K562 (cell line): ENCODE data around the gene LPXN. TPM values are rescaled to one million over a fixed set of nuclear protein-coding genes. Genes with fewer than 3 reads are reported as not detected.

Experiments
- CSDE1 ChIP-seq, 2 experiments: fragments of 450-650 bp; IDR thresholded peaks; 2 replicates each; pipeline ENCODE4 v1.6.1; 2016; ENCODE audit warnings: mild to moderate bottlenecking in 1 of 2
- CTBP1 ChIP-seq: fragments of 450-650 bp; IDR thresholded peaks from 2 replicates; pipeline ENCODE4 v1.6.1; 2016; ENCODE audit warnings: borderline replicate concordance
- HOMEZ ChIP-seq: fragments of 250-450 bp; sonication (Bioruptor Pico); IDR thresholded peaks from 2 replicates; pipeline ENCODE4 v1.4.0; 2020; ENCODE audit warnings: mild to moderate bottlenecking, moderate library complexity
- ILK ChIP-seq: fragments of 450-650 bp; IDR thresholded peaks from 2 replicates; pipeline ENCODE4 v1.6.1; 2016; ENCODE audit warnings: missing genetic modification characterization, low read depth, mild to moderate bottlenecking, missing compliant biosample characterization, moderate library complexity, borderline replicate concordance
- KDM4B ChIP-seq, 2 experiments: fragments of 450-650 bp in 1 of 2; sonication (generic) in 1 of 2; IDR thresholded peaks; 2 replicates each; pipeline ENCODE4 v1.6.1; 2016 to 2017; ENCODE audit warnings: borderline replicate concordance in 2 of 2, antibody characterized with exemption in 1 of 2, low read depth in 1 of 2, mild to moderate bottlenecking in 1 of 2
- LARP7 ChIP-seq: fragments of 450-650 bp; IDR thresholded peaks from 2 replicates; pipeline ENCODE4 v1.6.1; 2016
- MIER1 ChIP-seq: fragments of 450-650 bp; IDR thresholded peaks from 2 replicates; pipeline ENCODE4 v1.6.1; 2016; ENCODE audit warnings: antibody characterized with exemption, mild to moderate bottlenecking, low read depth
- NONO ChIP-seq, 2 experiments: fragments of 200-400 bp in 1 of 2; fragments of 450-650 bp in 1 of 2; formaldehyde crosslinking in 1 of 2; IDR thresholded peaks; 2 replicates each; pipeline ENCODE4 v1.6.1; 2017; ENCODE audit warnings: low read depth in 2 of 2, mild to moderate bottlenecking in 2 of 2, moderate library complexity in 2 of 2, low read length in 1 of 2
- NR4A1 ChIP-seq, 2 experiments: fragments of 250-450 bp in 1 of 2; fragments of 450-650 bp in 1 of 2; sonication (Bioruptor Pico) in 1 of 2; IDR thresholded peaks; 2 replicates each; pipeline versions ENCODE4 v1.4.0 to v1.6.1; 2016 to 2020; ENCODE audit warnings: mild to moderate bottlenecking in 2 of 2, missing compliant biosample characterization in 1 of 2, missing genetic modification characterization in 1 of 2, moderate library complexity in 1 of 2
- PHF8 ChIP-seq: fragments of 200-600 bp; sonication (generic); IDR thresholded peaks from 2 replicates; pipeline ENCODE4 v1.6.1; 2012; ENCODE audit warnings: mixed run types, mild to moderate bottlenecking, inconsistent platforms, low read length, moderate library complexity, borderline replicate concordance
- SMARCA4 ChIP-seq: fragments of 450-650 bp; IDR thresholded peaks from 2 replicates; pipeline ENCODE4 v1.6.1; 2016
- SMARCA5 ChIP-seq: fragments of 450-650 bp; IDR thresholded peaks from 2 replicates; pipeline ENCODE4 v1.6.1; 2016
- ZBTB33 ChIP-seq: sonication (generic); formaldehyde crosslinking; IDR thresholded peaks from 2 replicates; pipeline ENCODE4 v1.8.1; 2023; ENCODE audit warnings: mild to moderate bottlenecking, missing genetic modification reagents
- ZC3H4 ChIP-seq: sonication (generic); formaldehyde crosslinking; IDR thresholded peaks from 2 replicates; pipeline ENCODE4 v1.9.0; 2021; ENCODE audit warnings: missing genetic modification reagents, borderline replicate concordance
- ZNF449 ChIP-seq: fragments of 250-450 bp; sonication (Bioruptor Pico); IDR thresholded peaks from 2 replicates; pipeline ENCODE4 v1.8.0; 2022; ENCODE audit warnings: moderate library complexity, mild to moderate bottlenecking, inconsistent platforms
- polyA plus RNA-seq, 8 experiments: library from polyadenylated mRNA; depleted of rRNA in 4 of 8; stranded (reverse) in 5 of 8; unstranded in 3 of 8; fragments of >200 nt; fragmentation: Nextera tagmentation in 2 of 8; fragmentation: Illumina TruSeq in 1 of 8; extraction: Ambion mirVana in 2 of 8; extraction: Trizol in 1 of 8; gene quantifications; 2 replicates each; pipeline versions ENCODE4 v1.2.1 to v1.2.3, GENCODE V29; 2011 to 2014; ENCODE audit warnings: inconsistent platforms in 1 of 8, missing spikeins in 1 of 8
- total RNA-seq, 7 experiments: library from RNA; depleted of rRNA in 6 of 7; stranded (reverse); fragments of >200 nt in 6 of 7; fragmentation: Illumina TruSeq in 2 of 7; extraction: Trizol in 2 of 7; gene quantifications; 2 replicates each; pipeline versions ENCODE4 v1.2.1 to v1.2.3, GENCODE V29; 2011 to 2021; ENCODE audit warnings: low replicate concordance in 1 of 7
- TF ChIP-seq, protein P1 (sequence below), 2 experiments: fragments of 450-650 bp; conservative IDR thresholded peaks; 2 replicates each; pipeline ENCODE4 v1.6.1; 2017; ENCODE audit warnings: mild to moderate bottlenecking in 2 of 2, moderate library complexity in 2 of 2
- TF ChIP-seq, protein P2 (sequence below): fragments of 450-650 bp; IDR thresholded peaks from 2 replicates; pipeline ENCODE4 v1.6.1; 2014; ENCODE audit warnings: low read depth, mild to moderate bottlenecking, moderate library complexity, borderline replicate concordance

The LPXN gene
- total and polyA plus RNA-seq, 9 of the 15 experiments (the other 6 are each of a cell fraction or from before 2014, with no cell fraction given): 0.73 to 3.1 (median 2.0) TPM

DNA sequence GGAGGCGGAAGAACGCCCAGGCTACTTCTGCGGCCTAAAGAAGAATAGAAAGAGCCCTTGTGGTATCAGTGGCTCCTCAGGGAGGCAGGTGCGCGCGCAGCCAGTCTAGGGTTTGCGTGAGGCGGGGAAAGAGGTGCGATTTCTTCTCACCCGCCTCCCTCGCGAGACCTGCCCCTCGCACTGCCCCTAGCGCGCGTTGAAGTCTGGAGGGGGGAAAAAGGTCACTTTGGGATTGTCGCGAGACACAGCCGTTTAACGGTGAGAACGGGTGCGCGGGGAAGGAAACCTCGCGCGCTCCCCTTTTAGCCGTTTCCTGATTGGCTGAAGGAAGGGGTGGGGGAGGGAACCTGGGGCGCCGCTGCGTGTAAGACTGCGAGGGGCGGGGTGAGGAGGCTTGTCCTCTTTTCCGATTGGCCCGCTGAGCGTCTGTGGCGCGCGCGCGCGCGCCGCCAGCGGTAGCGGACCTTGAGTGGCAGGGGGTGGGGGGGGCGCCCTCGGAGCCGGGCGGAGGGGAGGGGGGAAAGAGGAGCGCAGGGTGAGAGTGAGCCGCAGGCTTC is 3.1 kb upstream of the LPXN start, which contains the start of gene ZFP91 (continued):
- TF ChIP-seq SMARCA4 (no peak), CSDE1 (IDR thresholded peaks at IDR 0.05) (no peak), ILK (no peak), KDM4B (IDR thresholded peaks at IDR 0.05; ENCODE audit: borderline replicate concordance in 2 of 2, low read depth in 1 of 2) (no peak), LARP7 (no peak), HOMEZ (CRISPR knock-in tag) (no peak), ZNF449 (CRISPR knock-in tag) (no peak), MIER1 (no peak), NR4A1 (CRISPR knock-in tag; IDR thresholded peaks at IDR 0.05) (no peak), NR4A1 (tag; IDR thresholded peaks at IDR 0.05) (no peak), ZBTB33 (CRISPR knock-in tag) (no peak), CTBP1 (no peak), ZC3H4 (CRISPR knock-in tag) (no peak), SMARCA5 (0 out of 2 replicates have a peak, but pooled peaks have one; percentile 16), PHF8 (peak; percentile 41), NONO (IDR thresholded peaks at IDR 0.05; ENCODE audit: low read depth in 2 of 2, low read length in 1 of 2) (0 out of 4 replicates have a peak, but pooled peaks of 1 of the 2 experiments have one; percentile 19)
- TF ChIP-seq, protein P1, sequence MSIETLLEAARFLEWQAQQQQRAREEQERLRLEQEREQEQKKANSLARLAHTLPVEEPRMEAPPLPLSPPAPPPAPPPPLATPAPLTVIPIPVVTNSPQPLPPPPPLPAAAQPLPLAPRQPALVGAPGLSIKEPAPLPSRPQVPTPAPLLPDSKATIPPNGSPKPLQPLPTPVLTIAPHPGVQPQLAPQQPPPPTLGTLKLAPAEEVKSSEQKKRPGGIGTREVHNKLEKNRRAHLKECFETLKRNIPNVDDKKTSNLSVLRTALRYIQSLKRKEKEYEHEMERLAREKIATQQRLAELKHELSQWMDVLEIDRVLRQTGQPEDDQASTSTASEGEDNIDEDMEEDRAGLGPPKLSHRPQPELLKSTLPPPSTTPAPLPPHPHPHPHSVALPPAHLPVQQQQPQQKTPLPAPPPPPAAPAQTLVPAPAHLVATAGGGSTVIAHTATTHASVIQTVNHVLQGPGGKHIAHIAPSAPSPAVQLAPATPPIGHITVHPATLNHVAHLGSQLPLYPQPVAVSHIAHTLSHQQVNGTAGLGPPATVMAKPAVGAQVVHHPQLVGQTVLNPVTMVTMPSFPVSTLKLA (conservative IDR thresholded peaks at IDR 0.05): no peak; a peak in 1 of 4 replicates
- TF ChIP-seq, protein P2, sequence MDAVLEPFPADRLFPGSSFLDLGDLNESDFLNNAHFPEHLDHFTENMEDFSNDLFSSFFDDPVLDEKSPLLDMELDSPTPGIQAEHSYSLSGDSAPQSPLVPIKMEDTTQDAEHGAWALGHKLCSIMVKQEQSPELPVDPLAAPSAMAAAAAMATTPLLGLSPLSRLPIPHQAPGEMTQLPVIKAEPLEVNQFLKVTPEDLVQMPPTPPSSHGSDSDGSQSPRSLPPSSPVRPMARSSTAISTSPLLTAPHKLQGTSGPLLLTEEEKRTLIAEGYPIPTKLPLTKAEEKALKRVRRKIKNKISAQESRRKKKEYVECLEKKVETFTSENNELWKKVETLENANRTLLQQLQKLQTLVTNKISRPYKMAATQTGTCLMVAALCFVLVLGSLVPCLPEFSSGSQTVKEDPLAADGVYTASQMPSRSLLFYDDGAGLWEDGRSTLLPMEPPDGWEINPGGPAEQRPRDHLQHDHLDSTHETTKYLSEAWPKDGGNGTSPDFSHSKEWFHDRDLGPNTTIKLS: peak; percentile 85
